ENCODE results near the gene CLVS2.

The CLVS2 gene

DNA sequence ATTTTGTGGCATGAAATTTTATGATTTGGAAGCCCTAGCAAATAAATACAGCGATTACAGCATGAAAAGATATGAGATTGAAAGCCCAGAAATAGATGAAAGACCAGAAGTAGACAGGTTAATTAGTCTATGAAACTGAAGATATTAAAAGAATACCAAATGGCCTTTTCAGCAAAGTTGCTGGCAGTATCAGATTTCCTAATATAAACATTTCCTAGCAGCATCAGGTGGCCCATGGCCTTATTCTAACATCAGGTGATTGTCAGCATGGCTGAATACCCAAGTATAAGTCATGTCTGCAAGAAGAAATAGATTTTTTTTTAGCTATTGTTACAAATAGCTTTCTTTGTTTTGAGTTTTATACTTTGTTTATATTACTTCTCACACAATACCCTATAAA lies 93.2 kb downstream of the CLVS2 start:
- Histone ChIP-seq H3K4me3 (ENCODE audit: control insufficient read depth in 1 of 7, extremely low read depth in 1 of 7, insufficient read depth in 4 of 7, low read depth in 2 of 7, low read length in 6 of 7) (no peak overlapping the region), H3K36me3 (ENCODE audit: control insufficient read depth in 4 of 4, insufficient read depth in 4 of 4, low read length in 3 of 4) (no peaks in the 10 kb centered on the region), H3K27ac (ENCODE audit: insufficient read depth in 1 of 2, low read depth in 1 of 2, low read length in 2 of 2, poor library complexity in 1 of 2, severe bottlenecking in 2 of 2) (no peak overlapping the region), H3K27me3 (replicated peaks in 2 of 5; ENCODE audit: control insufficient read depth in 4 of 5, insufficient read depth in 5 of 5, low read length in 4 of 5) (no peaks in the 10 kb centered on the region), H3K4me1 (ENCODE audit: control extremely low read depth in 1 of 4, control insufficient read depth in 4 of 4, insufficient read depth in 4 of 4, low read length in 3 of 4) (no peaks in the 10 kb centered on the region), H3K9me3 (ENCODE audit: control extremely low read depth in 1 of 5, control insufficient read depth in 4 of 5, insufficient read depth in 2 of 5, low read depth in 1 of 5, low read length in 4 of 5) (no peaks in the 10 kb centered on the region)
- DNase-seq = no peak
- 100% methylated on average over 1 of the region's 1 CpG for WGBS (ENCODE audit: insufficient coverage)
- POLR2A ChIA-PET = no interaction called here
- CTCF ChIA-PET = no interaction called here

- Histone ChIP-seq H3K9me3 (ENCODE audit: control extremely low read depth in 1 of 5, control insufficient read depth in 4 of 5, insufficient read depth in 2 of 5, low read depth in 1 of 5, low read length in 4 of 5) (no peaks in the 10 kb centered on the region), H3K4me1 (ENCODE audit: control extremely low read depth in 1 of 4, control insufficient read depth in 4 of 4, insufficient read depth in 4 of 4, low read length in 3 of 4) (no peaks in the 10 kb centered on the region), H3K27me3 (replicated peaks in 2 of 5; ENCODE audit: control insufficient read depth in 4 of 5, insufficient read depth in 5 of 5, low read length in 4 of 5) (no peaks in the 10 kb centered on the region), H3K36me3 (ENCODE audit: control insufficient read depth in 4 of 4, insufficient read depth in 4 of 4, low read length in 3 of 4) (no peaks in the 10 kb centered on the region), H3K27ac (ENCODE audit: insufficient read depth in 1 of 2, low read depth in 1 of 2, low read length in 2 of 2, poor library complexity in 1 of 2, severe bottlenecking in 2 of 2) (no peak overlapping the region), H3K4me3 (ENCODE audit: control insufficient read depth in 1 of 7, extremely low read depth in 1 of 7, insufficient read depth in 4 of 7, low read depth in 2 of 7, low read length in 6 of 7) (no peak overlapping the region)
- no peak for DNase-seq
- ChIA-PET CTCF (no interaction called here), POLR2A (no interaction called here)
- WGBS (ENCODE audit: insufficient coverage) = 100% methylated on average over 2 of the region's 2 CpGs
These were observed 95.3 kb downstream of the CLVS2 start for GRCh38 chr6:123091091-123091895.

- H3K36me3 ChIP-seq (ENCODE audit: control insufficient read depth in 4 of 4, insufficient read depth in 4 of 4, low read length in 3 of 4) = no peaks in the 10 kb centered on the region
- no peaks in the 10 kb centered on the region for H3K4me1 ChIP-seq (ENCODE audit: control extremely low read depth in 1 of 4, control insufficient read depth in 4 of 4, insufficient read depth in 4 of 4, low read length in 3 of 4)
- CTCF ChIA-PET = no interaction called here
- H3K27me3 ChIP-seq (replicated peaks in 2 of 5; ENCODE audit: control insufficient read depth in 4 of 5, insufficient read depth in 5 of 5, low read length in 4 of 5) = no peaks in the 10 kb centered on the region
- no peak overlapping the region for H3K27ac ChIP-seq (ENCODE audit: insufficient read depth in 1 of 2, low read depth in 1 of 2, low read length in 2 of 2, poor library complexity in 1 of 2, severe bottlenecking in 2 of 2)
- POLR2A ChIA-PET = no interaction called here
- no peak for DNase-seq
- H3K9me3 ChIP-seq (ENCODE audit: control extremely low read depth in 1 of 5, control insufficient read depth in 4 of 5, insufficient read depth in 2 of 5, low read depth in 1 of 5, low read length in 4 of 5) = no peaks in the 10 kb centered on the region
- H3K4me3 ChIP-seq (ENCODE audit: control insufficient read depth in 1 of 7, extremely low read depth in 1 of 7, insufficient read depth in 4 of 7, low read depth in 2 of 7, low read length in 6 of 7) = no peak overlapping the region
These were observed 95.8 kb downstream of the CLVS2 start for GRCh38 chr6:123091896-123092271.

GRCh38 chr6:123094795-123095194 lies 98.8 kb downstream of the CLVS2 start:
- WGBS (ENCODE audit: insufficient coverage) = 100% methylated on average over 1 of the region's 1 CpG
- Histone ChIP-seq H3K27ac (ENCODE audit: insufficient read depth in 1 of 2, low read depth in 1 of 2, low read length in 2 of 2, poor library complexity in 1 of 2, severe bottlenecking in 2 of 2) (no peak overlapping the region), H3K4me1 (ENCODE audit: control extremely low read depth in 1 of 4, control insufficient read depth in 4 of 4, insufficient read depth in 4 of 4, low read length in 3 of 4) (no peaks in the 10 kb centered on the region), H3K9me3 (ENCODE audit: control extremely low read depth in 1 of 5, control insufficient read depth in 4 of 5, insufficient read depth in 2 of 5, low read depth in 1 of 5, low read length in 4 of 5) (no peaks in the 10 kb centered on the region), H3K4me3 (ENCODE audit: control insufficient read depth in 1 of 7, extremely low read depth in 1 of 7, insufficient read depth in 4 of 7, low read depth in 2 of 7, low read length in 6 of 7) (no peak overlapping the region), H3K36me3 (ENCODE audit: control insufficient read depth in 4 of 4, insufficient read depth in 4 of 4, low read length in 3 of 4) (no peaks in the 10 kb centered on the region), H3K27me3 (replicated peaks in 2 of 5; ENCODE audit: control insufficient read depth in 4 of 5, insufficient read depth in 5 of 5, low read length in 4 of 5) (no peaks in the 10 kb centered on the region)
- ChIA-PET POLR2A (no interaction called here), CTCF (no interaction called here)
- no peak for DNase-seq

- H3K9me3 ChIP-seq (ENCODE audit: control extremely low read depth in 1 of 5, control insufficient read depth in 4 of 5, insufficient read depth in 2 of 5, low read depth in 1 of 5, low read length in 4 of 5) = no peaks in the 10 kb centered on the region
- CTCF ChIA-PET = no interaction called here
- no peaks in the 10 kb centered on the region for H3K4me1 ChIP-seq (ENCODE audit: control extremely low read depth in 1 of 4, control insufficient read depth in 4 of 4, insufficient read depth in 4 of 4, low read length in 3 of 4)
- H3K4me3 ChIP-seq (ENCODE audit: control insufficient read depth in 1 of 7, extremely low read depth in 1 of 7, insufficient read depth in 4 of 7, low read depth in 2 of 7, low read length in 6 of 7) = no peak overlapping the region
- peaks cover 0 to 2% (median 0%) of the 10 kb centered on the region in 5 experiments for H3K27me3 ChIP-seq (replicated peaks in 2 of 5; ENCODE audit: control insufficient read depth in 4 of 5, insufficient read depth in 5 of 5, low read length in 4 of 5)
- POLR2A ChIA-PET = no interaction called here
- no peak overlapping the region for H3K27ac ChIP-seq (ENCODE audit: insufficient read depth in 1 of 2, low read depth in 1 of 2, low read length in 2 of 2, poor library complexity in 1 of 2, severe bottlenecking in 2 of 2)
- no peak for DNase-seq
- no CpG with 5 or more reads among the region's 1 CpG for WGBS (ENCODE audit: insufficient coverage)
- no peaks in the 10 kb centered on the region for H3K36me3 ChIP-seq (ENCODE audit: control insufficient read depth in 4 of 4, insufficient read depth in 4 of 4, low read length in 3 of 4)
These were observed 109.5 kb downstream of the CLVS2 start for GRCh38 chr6:123105561-123105960.

- Histone ChIP-seq H3K27me3 (replicated peaks in 2 of 5; ENCODE audit: control insufficient read depth in 4 of 5, insufficient read depth in 5 of 5, low read length in 4 of 5) (no peaks in the 10 kb centered on the region), H3K9me3 (ENCODE audit: control extremely low read depth in 1 of 5, control insufficient read depth in 4 of 5, insufficient read depth in 2 of 5, low read depth in 1 of 5, low read length in 4 of 5) (no peaks in the 10 kb centered on the region), H3K36me3 (ENCODE audit: control insufficient read depth in 4 of 4, insufficient read depth in 4 of 4, low read length in 3 of 4) (no peaks in the 10 kb centered on the region), H3K27ac (ENCODE audit: insufficient read depth in 1 of 2, low read depth in 1 of 2, low read length in 2 of 2, poor library complexity in 1 of 2, severe bottlenecking in 2 of 2) (no peak overlapping the region), H3K4me1 (ENCODE audit: control extremely low read depth in 1 of 4, control insufficient read depth in 4 of 4, insufficient read depth in 4 of 4, low read length in 3 of 4) (no peaks in the 10 kb centered on the region), H3K4me3 (ENCODE audit: control insufficient read depth in 1 of 7, extremely low read depth in 1 of 7, insufficient read depth in 4 of 7, low read depth in 2 of 7, low read length in 6 of 7) (no peak overlapping the region)
- WGBS (ENCODE audit: insufficient coverage) = no CpG with 5 or more reads among the region's 7 CpGs
- no peak for DNase-seq
- CTCF ChIA-PET = no interaction called here
- POLR2A ChIA-PET = no interaction called here
These were observed 120.3 kb downstream of the CLVS2 start for GRCh38 chr6:123116370-123116769.

DNA sequence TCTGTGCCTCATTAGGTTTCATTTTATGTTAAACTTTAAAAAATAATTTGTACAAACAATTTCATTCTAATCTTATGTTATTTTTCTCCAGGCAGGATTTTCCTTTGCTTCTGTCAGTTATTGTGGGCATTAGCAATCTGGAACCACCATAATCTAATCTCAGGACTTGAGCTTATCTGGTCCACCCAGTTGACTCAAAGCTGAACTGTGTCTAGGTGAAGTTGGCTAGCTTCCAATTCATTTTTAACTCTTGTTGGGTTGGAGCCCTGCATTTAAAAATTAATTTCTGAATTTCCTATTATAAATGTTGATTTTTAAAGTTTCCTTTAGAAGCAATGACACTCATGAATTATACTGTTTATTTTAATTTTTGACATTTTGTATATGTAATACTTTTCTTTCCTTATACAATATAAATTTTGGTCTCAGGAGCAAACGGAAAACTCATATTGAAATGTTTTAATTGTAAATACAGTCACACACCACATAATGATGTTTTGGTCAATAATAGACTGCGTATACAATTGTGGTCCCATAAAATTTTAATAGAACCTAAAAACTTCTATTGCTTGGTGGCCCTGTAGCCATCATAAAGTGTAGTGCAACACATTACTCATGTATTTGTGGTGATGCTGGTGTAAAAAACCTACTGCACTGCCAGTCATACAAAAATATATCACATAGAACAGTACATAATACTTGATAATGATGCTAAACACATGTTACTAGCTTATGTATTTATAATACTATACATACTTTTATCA lies 121.3 kb downstream of the CLVS2 start:
- H3K36me3 ChIP-seq (ENCODE audit: control insufficient read depth in 4 of 4, insufficient read depth in 4 of 4, low read length in 3 of 4) = no peaks in the 10 kb centered on the region
- H3K9me3 ChIP-seq (ENCODE audit: control extremely low read depth in 1 of 5, control insufficient read depth in 4 of 5, insufficient read depth in 2 of 5, low read depth in 1 of 5, low read length in 4 of 5) = no peaks in the 10 kb centered on the region
- H3K27me3 ChIP-seq (replicated peaks in 2 of 5; ENCODE audit: control insufficient read depth in 4 of 5, insufficient read depth in 5 of 5, low read length in 4 of 5) = no peaks in the 10 kb centered on the region
- H3K4me3 ChIP-seq (ENCODE audit: control insufficient read depth in 1 of 7, extremely low read depth in 1 of 7, insufficient read depth in 4 of 7, low read depth in 2 of 7, low read length in 6 of 7) = no peak overlapping the region
- no peak for DNase-seq
- no peaks in the 10 kb centered on the region for H3K4me1 ChIP-seq (ENCODE audit: control extremely low read depth in 1 of 4, control insufficient read depth in 4 of 4, insufficient read depth in 4 of 4, low read length in 3 of 4)
- ChIA-PET CTCF (no interaction called here), POLR2A (no interaction called here)
- no CpG with 5 or more reads among the region's 2 CpGs for WGBS (ENCODE audit: insufficient coverage)
- H3K27ac ChIP-seq (ENCODE audit: insufficient read depth in 1 of 2, low read depth in 1 of 2, low read length in 2 of 2, poor library complexity in 1 of 2, severe bottlenecking in 2 of 2) = no peak overlapping the region

Data from common myeloid progenitor, CD34-positive (primary cell).